Panc1 (cell line): ENCODE data around the gene EHBP1. TPM values are rescaled to one million over a fixed set of nuclear protein-coding genes. Genes with fewer than 3 reads are reported as not detected.

ENCODE experiments used
- ATAC-seq: fragments of 200-7000 bp; cut with Tn5 transposase; 2 replicates; pipeline ENCODE4 v1.9.1; 2020; ENCODE audit warnings: mild to moderate bottlenecking, moderate library complexity
- BruUV-seq: library from RNA; stranded (reverse); fragments of 400-500 nt; replicated peaks from 2 replicates; lab custom pipeline; 2021; lab: Mats Ljungman, UMichigan
- CTCF ChIA-PET: fragments of 300-600 bp; sonication (Branson Sonifier 250); formaldehyde crosslinking; loops from one replicate; lab custom pipeline; 2022; ENCODE audit warnings: antibody characterized with exemption; lab: Charles Lee
- POLR2A ChIA-PET: fragments of 300-600 bp; sonication (Branson Sonifier 250); formaldehyde crosslinking; loops from one replicate; lab custom pipeline; 2022; ENCODE audit warnings: antibody characterized with exemption; lab: Charles Lee
- DNase-seq: peaks from one replicate; pipeline ENCODE4 v3.0.0-alpha.2; 2010; ENCODE audit warnings: low read depth, low spot score
- H3K27ac ChIP-seq: 2 replicates; pipeline ENCODE4 v1.5.1; 2011; ENCODE audit warnings: mild to moderate bottlenecking, low read length, inconsistent platforms
- H3K27me3 ChIP-seq: fragments of 200-500 bp; sonication (Bioruptor generic); 2 replicates; pipeline ENCODE4 v1.6.0; 2014; ENCODE audit warnings: low read length, inconsistent platforms; ENCODE audit not compliant: control insufficient read depth, insufficient read depth
- H3K36me3 ChIP-seq: fragments of 200-500 bp; sonication (Bioruptor generic); 2 replicates; pipeline ENCODE4 v1.5.1; 2014; ENCODE audit warnings: inconsistent platforms, mild to moderate bottlenecking, low read length, moderate library complexity; ENCODE audit not compliant: control insufficient read depth, insufficient read depth
- H3K4me1 ChIP-seq: 2 replicates; pipeline ENCODE4 v1.5.1; 2011; ENCODE audit warnings: inconsistent platforms, mild to moderate bottlenecking, low read length, moderate library complexity; ENCODE audit not compliant: control insufficient read depth, insufficient read depth
- H3K4me3 ChIP-seq, 2 experiments: 2 replicates each; pipeline ENCODE4 v1.5.1; 2011 to 2012; ENCODE audit warnings: low read depth in 2 of 2, low read length in 2 of 2, mild to moderate bottlenecking in 2 of 2, inconsistent platforms in 1 of 2, moderate library complexity in 1 of 2
- H3K9me3 ChIP-seq: fragments of 200-500 bp; sonication (Bioruptor generic); 2 replicates; pipeline ENCODE4 v1.5.1; 2014; ENCODE audit warnings: low read depth, mild to moderate bottlenecking, inconsistent platforms, low read length, moderate library complexity; ENCODE audit not compliant: control insufficient read depth, insufficient read depth
- CTCF ChIP-seq: fragments of 450-650 bp; IDR thresholded peaks from 2 replicates; pipeline ENCODE4 v1.5.1; 2017; ENCODE audit warnings: mild to moderate bottlenecking
- POLR2AphosphoS5 ChIP-seq: IDR thresholded peaks from 2 replicates; pipeline ENCODE4 v1.6.1; 2012; ENCODE audit warnings: mild to moderate bottlenecking, low read depth, low read length, moderate library complexity
- REST ChIP-seq, 2 experiments: IDR thresholded peaks; 2 replicates each; pipeline ENCODE4 v1.6.1; 2011 to 2012; ENCODE audit warnings: low read depth in 2 of 2, control low read depth in 1 of 2, low read length in 1 of 2, mild to moderate bottlenecking in 1 of 2, moderate library complexity in 1 of 2; ENCODE audit not compliant: insufficient read depth in 1 of 2
- SIN3A ChIP-seq: IDR thresholded peaks from 2 replicates; pipeline ENCODE4 v1.6.1; 2012; ENCODE audit warnings: low read depth, mild to moderate bottlenecking, low read length, moderate library complexity, borderline replicate concordance; ENCODE audit not compliant: insufficient read depth
- TCF7L2 ChIP-seq: IDR thresholded peaks from 2 replicates; pipeline ENCODE4 v1.6.1; 2011; ENCODE audit warnings: mild to moderate bottlenecking, low read depth, low read length, inconsistent platforms
- in situ Hi-C: cut with HindIII; loops from 2 replicates; pipeline ENCODE4 v1.10.0; 2016; ENCODE audit warnings: low sequenced_read_pairs, low pct_unique_long_range_greater_than_20kb
- intact Hi-C: fragments of 100-400 bp; cut with micrococcal nuclease; formaldehyde crosslinking; loops from one replicate; pipeline ENCODE4 v1.10.0; 2022; ENCODE audit not compliant: unreplicated experiment
- total RNA-seq: library from RNA; stranded (reverse); gene quantifications from one replicate; pipeline ENCODE4 v1.2.1, GENCODE V29; 2021; ENCODE audit not compliant: unreplicated experiment

The EHBP1 gene
- total RNA-seq, 1 experiment from 2014 or later: 46.1 TPM

DNA sequence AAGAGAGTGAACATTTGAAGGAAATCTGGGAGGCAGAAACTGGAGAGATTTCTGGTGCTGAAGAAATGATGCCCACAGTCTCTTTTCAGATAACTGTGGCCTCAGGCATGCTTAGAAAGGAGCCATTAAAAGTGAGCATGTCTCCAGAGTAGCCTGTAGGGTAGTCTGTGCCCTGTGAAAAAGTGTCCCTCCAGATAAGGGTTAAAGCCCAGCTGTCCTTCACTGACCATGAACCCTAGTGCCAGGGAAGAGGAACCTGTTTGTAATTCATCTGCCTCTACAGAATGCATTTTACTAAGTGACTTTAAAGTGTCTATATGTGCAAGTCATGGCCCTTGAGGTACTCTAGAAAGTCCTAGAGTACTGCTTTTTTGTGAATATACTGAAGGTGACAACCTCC, 30.5 kb upstream of the EHBP1 start:
- ATAC-seq: no peak

DNA sequence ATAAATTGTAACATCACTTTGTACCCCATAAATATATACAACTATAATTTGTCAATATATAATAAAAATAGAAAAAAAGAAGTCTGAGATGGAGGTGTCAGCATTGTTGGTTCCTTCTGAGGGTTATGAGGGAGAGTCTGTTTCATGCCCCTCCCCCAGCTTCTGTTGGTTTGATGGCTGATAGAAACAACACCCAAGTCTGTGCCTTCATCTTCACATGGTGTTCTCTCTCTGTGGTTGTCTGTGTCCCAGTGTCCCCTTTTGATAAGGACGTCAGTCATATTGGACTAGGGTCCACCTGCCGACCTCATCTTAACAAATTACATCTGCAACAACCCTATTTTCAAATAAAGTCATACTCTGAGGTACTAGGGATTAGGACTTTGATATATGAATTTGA, 20.3 kb upstream of the EHBP1 start:
- H3K9me3 ChIP-seq: no peaks in the 10 kb centered on the region
- H3K4me1 ChIP-seq: no peaks in the 10 kb centered on the region
- no TSS peak for BruUV-seq
- ATAC-seq (no peak), DNase-seq (no peak)
- ChIA-PET POLR2A (no interaction called here), CTCF (no interaction called here)
- TF ChIP-seq TCF7L2 (no peak), CTCF (no peak), REST (IDR thresholded peaks at IDR 0.05; ENCODE audit: insufficient read depth in 1 of 2, low read depth in 2 of 2, low read length in 1 of 2) (no peak), SIN3A (no peak)
- in situ Hi-C loops (no loop called here), intact Hi-C loops (no loop called here)
- H3K27me3 ChIP-seq: peaks cover 9% of the 10 kb centered on the region
- no peaks in the 10 kb centered on the region for H3K36me3 ChIP-seq
- no peak overlapping the region for H3K27ac ChIP-seq
- no peak overlapping the region for H3K4me3 ChIP-seq

More for the DNA sequence above, 30.5 kb upstream of the EHBP1 start:
- H3K27me3 ChIP-seq: no peaks in the 10 kb centered on the region
- BruUV-seq: no TSS peak
- CTCF ChIA-PET: no interaction called here
- intact Hi-C loops: no loop called here
- POLR2A ChIA-PET: no interaction called here
- H3K4me1 ChIP-seq: peaks cover 11% of the 10 kb centered on the region
- no peak for DNase-seq
- no peaks in the 10 kb centered on the region for H3K36me3 ChIP-seq
- no peak for TF ChIP-seq CTCF
- no peak for TF ChIP-seq TCF7L2
- TF ChIP-seq REST (IDR thresholded peaks at IDR 0.05; ENCODE audit: insufficient read depth in 1 of 2, low read depth in 2 of 2, low read length in 1 of 2): no peak
- TF ChIP-seq POLR2AphosphoS5: no peak
- no peaks in the 10 kb centered on the region for H3K9me3 ChIP-seq
- H3K27ac ChIP-seq: no peak overlapping the region
- in situ Hi-C loops: no loop called here
- H3K4me3 ChIP-seq: no peak overlapping the region
